ENCODE results near the gene TMEM82. TPM values are rescaled to one million over a fixed set of nuclear protein-coding genes. Genes with fewer than 3 reads are reported as not detected.

Gene TMEM82
- polyA plus RNA-seq, 4 donors, result 2.0 to 5.1 (median 3.2) TPM; not detected in 1

DNA sequence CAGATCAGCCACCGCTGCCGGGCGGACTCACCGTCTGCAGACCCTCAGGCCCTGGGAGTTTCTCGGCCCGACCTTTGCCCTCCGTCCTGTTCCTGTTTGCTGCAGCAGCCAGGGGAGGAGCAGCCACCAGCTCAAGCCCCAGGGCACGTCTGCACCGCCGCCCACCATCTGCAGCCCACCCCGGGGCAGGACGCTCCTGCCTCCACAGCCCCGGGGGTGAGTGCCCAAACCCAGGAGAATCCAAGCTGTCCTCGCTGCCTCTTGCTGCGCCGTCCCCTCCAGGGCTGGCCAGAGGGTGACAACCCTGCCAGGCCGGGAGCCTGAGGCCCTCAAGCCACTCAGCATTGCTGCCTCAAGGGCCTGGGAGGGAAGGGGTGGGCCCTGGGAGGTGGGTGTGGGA, 7.4 kb upstream of the TMEM82 start:
- no peak for DNase-seq (ENCODE audit: low read depth in 4 of 4, low spot score in 3 of 4)

DNA sequence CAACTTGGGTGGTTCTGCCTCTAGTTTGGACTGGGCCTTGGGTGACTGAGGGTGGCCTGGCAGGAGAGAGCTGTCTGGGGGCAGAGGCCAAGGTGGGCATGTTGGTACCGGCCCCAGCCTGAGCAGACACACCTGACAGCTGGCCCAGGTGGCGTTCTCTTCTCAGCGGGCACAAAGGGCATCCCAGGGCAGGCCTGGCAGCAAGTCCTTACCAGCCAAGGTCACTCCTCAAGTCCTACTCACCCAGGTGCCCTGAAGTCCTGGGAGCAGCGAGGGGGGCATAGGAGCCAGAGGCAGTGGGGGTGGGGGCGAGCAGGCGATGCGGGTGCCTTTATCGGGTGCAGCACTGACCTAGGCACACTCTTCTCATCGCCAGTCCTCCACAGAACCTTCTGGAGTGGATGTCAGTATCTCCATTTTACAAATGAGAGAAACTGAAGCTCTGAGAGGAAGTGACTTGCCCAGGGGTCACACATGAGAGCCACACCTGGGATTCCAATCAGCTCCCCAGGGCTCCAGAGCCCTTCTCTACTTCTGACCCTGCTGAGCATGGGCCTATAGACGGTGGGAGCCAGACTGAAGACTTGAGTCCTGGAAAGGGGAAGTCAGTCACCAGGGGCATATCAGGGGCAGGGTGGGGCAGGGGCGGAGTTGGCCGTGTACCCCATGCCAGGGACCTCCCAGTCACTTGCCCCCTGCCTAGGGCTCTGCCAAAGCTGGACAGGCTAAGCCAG, 6.8 kb upstream of the TMEM82 start:
- DNase-seq (ENCODE audit: low read depth in 4 of 4, low spot score in 3 of 4), result no peak

DNA sequence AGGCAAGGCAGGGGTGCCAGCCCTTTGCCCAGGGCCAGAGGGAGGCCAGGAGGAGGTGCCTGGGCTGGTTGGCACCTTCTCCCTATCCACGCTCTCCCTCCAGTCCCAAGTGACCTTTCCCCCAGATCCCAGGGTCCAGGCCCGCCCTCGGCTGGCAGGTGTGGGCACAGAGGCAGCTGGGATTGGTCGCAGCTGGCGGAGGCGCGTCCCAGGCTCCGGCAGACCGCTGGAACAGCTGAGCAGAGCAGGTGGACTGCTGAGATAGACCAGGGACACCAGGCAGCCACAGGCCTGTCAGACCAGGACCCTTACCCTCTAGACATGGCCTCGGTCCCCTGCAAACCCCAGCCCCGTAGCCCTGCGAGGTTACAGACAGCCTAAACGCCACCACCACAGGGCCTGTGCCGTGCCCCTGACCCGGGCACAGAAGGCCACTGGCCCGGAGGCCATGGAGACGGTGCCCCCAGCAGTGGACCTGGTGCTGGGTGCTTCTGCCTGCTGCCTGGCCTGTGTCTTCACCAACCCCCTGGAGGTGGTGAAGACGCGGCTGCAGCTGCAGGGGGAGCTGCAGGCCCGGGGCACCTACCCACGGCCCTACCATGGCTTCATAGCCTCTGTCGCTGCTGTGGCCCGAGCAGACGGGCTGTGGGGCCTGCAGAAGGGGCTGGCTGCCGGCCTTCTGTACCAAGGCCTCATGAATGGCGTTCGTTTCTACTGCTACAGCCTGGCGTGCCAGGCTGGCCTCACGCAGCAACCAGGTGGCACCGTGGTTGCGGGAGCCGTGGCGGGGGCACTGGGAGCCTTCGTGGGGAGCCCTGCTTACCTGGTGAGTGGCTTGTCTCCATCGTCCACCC, 6.0 kb upstream of the TMEM82 start, which contains the start of gene SLC25A34:
SLC25A34 (plus strand) TSS at position 221 of the 854 bp plus-strand sequence; CDS start at position 449, 228 bp downstream.
- peak in 1 of 4 donors; percentile 29 for DNase-seq (ENCODE audit: low read depth in 4 of 4, low spot score in 3 of 4)

DNA sequence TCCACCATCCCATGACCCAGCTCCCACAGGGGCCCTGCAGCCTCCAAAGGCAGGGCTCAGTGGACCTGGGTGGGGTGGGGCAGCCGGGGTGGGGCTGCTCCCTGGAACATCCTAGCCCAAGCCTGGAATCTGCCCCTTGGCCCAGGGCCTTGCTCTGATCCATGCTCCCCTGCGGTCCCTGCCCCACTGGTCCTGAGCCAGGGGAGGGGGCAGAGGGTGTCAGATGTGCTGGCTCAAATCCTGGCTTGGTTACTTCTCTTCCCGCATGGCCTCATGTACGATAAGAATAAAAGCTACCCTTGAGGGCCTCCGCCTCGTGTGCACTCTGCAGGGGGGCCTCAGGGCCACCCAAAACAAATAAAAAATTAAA, 5.4 kb upstream of the TMEM82 start:
- DNase-seq (ENCODE audit: low read depth in 4 of 4, low spot score in 3 of 4), result no peak

DNA sequence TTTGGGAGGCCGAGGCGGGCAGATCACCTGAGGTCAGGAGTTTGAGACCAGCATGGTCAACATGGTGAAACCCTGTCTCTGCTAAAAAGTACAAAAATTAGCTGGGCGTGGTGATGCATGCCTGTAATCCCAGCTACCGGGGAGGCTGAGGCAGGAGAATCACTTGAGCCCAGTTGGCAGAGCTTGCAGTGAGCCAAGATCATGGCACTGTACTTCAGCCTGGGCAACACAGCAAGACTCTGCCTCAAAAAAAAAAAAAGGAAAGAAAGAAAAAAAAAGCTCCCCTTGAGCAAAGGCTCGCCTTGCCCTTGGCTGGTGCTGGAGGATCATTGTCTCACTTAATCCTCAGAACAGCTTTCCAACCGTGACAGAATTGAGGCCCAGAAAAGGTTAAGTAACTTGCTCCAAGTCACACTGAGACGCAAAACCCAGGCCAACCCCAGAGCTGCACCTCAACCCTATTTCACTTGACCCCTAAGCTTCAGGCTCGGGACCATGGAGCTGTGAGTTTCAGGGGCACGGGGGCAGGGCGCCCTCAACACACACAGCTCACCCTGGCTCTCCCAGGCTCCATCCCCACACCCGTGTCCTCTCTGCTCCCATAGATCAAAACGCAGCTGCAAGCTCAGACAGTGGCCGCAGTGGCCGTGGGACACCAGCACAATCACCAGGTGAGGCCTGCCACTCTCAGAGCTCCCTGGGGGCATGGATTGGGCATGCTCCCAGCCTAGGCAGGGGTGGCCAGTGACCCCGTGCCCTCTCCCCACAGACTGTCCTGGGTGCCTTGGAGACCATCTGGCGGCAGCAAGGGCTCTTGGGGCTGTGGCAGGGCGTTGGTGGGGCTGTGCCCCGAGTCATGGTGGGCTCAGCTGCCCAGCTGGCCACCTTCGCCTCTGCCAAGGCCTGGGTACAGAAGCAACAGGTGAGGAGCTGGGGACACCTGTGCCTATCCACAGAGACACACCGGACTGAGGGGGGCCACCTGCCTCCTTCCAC, 4.7 kb upstream of the TMEM82 start:
- no peak for DNase-seq (ENCODE audit: low read depth in 4 of 4, low spot score in 3 of 4)

DNA sequence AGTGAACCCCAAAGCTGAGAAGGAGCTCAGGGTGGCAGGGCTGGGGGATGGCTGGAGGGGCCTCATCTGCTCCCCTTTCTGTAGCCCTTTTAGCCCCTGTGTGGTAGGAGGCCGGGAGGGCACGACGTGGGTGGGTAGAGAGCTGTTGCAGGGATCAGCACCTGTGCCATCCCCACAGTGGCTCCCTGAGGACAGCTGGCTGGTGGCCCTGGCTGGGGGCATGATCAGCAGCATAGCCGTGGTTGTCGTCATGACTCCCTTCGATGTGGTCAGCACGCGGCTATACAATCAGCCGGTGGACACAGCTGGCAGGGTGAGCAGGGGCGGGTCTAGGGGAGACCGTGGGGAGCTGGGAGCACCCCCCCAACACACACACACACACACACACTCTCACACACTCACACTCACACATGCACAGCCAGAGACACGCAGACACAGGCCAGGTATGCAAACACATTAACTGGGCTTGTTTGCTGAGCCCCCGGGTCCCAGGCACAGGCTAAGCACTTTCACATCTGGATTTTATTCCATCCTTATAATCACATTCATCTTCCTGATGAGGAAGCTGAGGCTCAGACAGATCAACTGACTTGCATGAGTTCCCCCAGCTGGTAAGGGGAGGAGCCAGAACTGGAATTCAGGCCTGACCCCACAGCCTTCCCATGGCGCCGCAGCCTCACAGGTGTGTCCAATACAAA, 3.7 kb upstream of the TMEM82 start:
- DNase-seq (ENCODE audit: low read depth in 4 of 4, low spot score in 3 of 4), result no peak

DNA sequence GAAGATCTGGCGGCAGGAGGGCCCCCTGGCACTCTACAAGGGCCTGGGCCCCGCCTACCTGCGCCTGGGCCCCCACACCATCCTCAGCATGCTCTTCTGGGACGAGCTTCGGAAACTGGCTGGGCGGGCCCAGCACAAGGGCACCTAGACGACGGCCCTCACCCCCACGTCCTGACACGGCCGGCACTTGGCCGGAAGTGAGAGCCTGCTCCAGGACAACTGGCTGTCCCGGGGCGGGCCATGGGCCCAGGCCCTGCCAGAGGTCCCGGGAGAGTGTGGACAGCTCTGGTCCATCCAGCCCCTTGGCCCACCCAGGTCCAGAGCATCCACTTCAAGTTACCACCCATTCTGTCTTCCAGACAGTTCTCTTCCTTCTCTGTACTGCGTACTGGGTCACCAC, 3.0 kb upstream of the TMEM82 start:
- no peak for DNase-seq (ENCODE audit: low read depth in 4 of 4, low spot score in 3 of 4)

DNA sequence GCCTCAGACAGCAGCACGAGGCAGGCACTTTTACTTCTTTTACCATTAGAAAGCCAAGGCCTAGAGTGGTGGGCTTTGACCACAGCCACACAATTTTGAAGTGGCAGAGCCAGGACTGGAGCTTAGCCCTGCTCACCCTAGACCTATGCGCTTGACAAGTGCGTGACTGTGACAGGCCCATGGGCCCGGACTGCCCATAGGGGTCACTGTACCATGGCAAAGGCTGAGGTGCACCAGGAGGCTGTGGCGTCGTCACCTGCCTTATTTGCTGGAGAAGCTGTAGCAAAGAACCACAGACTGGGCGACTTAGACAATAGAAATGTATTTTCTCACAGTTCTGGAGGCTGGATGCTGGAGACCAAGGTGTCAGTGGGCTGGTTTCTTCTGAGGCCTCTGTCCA, 2.6 kb upstream of the TMEM82 start:
- no peak for DNase-seq (ENCODE audit: low read depth in 4 of 4, low spot score in 3 of 4)

DNA sequence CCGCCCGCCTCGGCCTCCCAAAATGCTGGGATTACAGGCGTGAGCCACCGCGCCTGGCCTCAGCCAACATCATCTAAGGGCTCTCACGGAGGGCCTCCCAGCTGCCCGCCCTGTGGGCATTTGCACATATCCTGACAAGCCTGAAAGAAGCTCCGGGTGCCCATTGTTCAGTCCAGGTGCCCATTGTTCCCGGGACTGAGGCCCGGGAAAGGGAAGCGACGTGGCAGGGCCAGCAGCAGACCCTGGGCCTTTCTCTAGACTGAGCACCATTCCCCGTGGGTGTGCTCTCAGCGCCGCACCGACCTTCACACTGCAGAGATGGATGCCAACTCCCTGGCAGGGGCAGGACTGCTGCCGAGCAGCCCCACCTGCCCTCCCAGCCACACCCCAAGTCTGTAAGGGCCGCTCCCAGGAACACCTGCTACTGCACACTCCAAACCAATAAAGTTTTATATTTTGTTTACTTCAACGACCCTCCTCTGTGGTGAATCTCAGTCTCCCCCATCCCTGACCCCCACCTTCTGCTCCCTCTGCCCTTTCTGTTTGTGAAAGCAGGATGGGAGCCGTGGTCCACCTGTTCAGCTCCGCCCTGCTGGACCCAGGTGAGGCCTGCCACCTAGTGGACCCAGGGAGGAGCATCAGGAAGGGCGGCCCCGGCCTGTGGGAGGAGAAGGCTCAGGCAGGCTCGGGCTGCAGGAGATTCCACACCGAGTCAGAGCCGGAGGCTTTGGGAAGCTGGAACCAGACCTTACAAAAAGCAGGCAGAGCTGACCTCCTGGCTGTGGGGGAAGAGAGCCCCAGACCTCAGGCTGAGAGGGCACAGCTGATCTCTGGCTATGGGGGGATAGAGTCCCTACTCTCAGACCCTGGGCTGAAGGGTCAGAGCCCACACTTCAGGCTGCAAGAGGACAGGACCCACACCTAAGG, 1.1 kb upstream of the TMEM82 start:
- DNase-seq (ENCODE audit: low read depth in 4 of 4, low spot score in 3 of 4), result peak in 1 of 4 donors; percentile 61

DNA sequence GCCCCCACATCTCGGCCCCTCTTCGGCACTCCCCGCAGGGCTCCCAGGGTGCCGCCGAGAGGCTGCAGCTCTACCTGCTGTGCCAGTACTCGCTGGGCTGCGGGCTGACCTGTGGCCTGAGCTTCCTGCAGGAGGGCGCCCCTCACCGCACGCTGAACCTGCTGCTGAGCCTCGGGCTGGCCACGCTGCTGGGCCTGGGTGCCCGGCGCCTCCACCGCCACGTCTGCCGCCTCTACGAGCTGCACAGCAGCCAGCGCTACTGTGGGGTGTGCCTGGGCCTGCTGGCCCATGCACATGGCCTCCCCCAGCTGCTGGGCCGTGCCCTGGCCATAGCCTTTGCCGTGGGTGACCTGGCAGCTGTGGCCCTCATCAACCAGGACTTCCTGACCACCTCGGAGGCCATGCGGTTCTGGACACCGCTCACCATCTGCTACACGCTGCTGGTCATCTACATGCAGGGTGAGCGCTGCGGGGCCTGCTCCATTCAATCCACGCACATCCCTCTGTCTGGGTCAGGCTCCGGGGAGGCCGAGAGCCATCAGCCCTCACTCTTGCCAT, 1.9 kb downstream of the TMEM82 start:
- DNase-seq (ENCODE audit: low read depth in 4 of 4, low spot score in 3 of 4), result no peak

DNA sequence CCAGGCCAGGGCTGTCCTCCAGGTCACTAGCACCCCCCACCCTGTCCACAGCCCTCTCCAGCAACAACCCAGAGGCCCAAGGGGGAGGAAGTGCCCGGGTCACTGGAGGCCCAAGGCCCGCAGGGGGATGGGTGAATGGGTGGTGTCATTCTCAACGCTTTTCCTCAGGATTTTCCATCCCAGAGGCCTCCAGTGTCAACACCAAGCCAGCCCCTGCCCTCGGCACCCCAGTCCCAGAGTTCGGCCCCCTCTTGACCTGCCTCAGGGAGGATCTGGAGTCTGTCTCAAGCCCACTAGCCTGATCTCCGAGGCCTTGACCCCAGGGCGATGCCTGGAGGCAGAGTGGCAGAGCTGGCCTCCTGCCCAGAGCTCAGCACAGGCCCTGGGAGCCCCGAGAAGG, 5.1 kb downstream of the TMEM82 start:
- DNase-seq (ENCODE audit: low read depth in 4 of 4, low spot score in 3 of 4), result no peak

DNA sequence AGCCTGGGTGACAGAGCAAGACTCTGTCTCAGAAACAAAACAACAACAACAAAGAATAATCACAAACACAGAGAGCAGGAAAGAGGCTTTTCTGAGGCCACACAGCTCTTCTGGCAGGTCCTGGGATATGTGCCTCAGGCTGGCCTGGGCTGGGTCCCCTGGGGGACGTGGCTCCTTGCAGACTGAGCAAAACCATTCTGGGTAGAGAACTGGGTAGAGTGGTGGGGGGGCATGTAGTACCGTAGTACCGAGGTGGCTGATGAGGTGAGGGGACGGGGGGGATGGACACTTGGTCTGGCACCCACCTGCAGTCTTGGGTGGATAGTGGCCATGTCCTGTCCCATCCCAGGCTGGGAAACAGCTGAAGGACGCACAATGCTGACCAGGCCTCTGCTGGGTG, 6.0 kb downstream of the TMEM82 start:
- no peak for DNase-seq (ENCODE audit: low read depth in 4 of 4, low spot score in 3 of 4)

DNA sequence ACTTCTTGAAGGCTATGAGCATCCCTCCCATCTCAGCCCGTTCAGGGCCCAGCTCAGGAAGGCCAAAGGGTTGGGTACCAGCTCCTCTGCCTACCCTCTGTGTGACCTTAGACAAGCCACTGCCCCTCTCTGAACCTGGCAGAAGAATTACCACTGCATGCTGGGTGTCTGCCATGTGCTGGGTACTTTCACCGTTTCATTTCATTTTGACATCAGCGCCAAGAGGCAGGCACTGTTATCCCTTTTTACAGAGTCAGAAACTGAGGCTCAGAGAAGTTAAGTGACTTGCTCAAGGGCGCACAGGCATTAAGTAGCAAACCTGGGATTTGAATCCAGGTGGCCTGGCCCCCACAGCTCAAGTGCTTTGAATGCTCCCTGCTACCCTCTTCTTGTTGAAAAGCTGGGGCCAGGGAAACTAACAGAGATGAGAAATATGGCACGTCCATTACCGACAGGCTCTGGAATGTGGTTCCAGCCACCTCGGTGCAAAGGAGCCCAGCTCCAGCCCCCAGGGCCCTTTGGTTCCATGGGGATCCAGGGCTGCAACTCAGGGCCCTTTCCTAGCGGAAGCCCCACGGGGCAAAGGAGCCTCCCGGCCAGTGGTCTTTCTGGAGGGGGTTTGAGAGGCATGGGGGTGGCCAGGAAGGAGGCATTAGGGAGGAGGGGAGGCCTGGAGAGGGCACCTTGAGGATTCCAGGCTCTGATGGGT, 6.5 kb downstream of the TMEM82 start:
- no peak for DNase-seq (ENCODE audit: low read depth in 4 of 4, low spot score in 3 of 4)

DNA sequence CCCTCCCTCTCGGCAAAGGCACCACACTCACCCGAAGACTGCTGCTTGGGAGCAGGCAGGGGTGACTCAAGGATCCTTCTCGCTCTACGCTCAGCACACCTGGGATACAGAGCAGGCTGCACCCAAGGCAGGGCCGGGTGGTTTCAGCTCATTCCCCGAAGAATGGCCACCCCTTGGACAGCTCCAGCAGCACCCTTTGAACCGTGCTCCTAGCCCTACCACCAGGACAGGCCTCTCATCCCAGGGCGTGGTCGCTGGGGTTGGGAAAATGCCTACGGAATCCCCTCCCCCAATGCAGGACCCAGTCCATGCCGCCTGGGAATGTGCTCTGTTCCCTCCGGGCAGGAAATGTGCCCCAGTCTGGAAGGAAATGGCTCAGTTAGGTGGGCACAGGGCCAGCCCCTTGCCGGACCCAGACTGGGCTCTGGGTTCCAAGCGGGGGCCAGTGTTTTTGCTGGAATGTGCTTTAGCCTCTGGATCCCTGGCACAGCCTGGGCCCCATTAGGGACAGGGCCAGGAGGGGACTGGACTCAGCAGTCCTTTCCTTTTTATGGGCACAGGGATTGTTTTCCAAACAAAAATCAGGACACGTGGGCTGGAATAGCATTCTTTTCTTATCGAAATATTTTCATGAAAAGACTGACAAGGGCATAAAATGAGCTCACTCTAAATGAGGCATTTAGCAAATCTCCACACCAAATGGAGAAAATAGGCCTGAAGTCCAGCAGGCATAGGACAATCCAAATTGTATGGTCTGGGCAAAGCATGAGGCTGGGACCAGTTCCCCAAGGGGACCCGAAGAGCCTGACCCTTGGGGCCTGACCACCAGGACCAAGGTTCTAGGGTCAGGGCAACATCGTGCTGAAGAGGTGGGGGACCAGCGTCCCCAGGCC, 7.3 kb downstream of the TMEM82 start:
- no peak for DNase-seq (ENCODE audit: low read depth in 4 of 4, low spot score in 3 of 4)

DNA sequence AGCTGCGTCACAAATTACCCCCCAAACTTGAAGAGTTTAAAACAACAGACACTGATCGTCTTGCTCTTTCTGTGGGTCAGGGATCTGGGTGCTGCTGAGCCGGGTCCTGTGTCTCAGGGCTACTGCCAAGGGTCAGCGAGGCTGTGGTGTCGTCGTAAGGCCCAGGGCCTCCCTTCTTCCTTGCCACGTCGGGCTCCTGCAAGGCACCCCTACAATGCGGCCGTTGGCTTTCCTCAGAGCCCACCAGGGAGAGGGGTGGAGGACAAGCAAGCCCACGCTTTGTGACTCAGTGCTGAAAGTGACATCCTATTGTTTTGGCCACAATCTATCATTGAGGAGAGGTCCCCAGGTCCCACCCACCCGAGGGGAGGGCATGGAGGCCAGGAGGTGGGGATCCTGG, 8.6 kb downstream of the TMEM82 start:
- no peak for DNase-seq (ENCODE audit: low read depth in 4 of 4, low spot score in 3 of 4)

DNA sequence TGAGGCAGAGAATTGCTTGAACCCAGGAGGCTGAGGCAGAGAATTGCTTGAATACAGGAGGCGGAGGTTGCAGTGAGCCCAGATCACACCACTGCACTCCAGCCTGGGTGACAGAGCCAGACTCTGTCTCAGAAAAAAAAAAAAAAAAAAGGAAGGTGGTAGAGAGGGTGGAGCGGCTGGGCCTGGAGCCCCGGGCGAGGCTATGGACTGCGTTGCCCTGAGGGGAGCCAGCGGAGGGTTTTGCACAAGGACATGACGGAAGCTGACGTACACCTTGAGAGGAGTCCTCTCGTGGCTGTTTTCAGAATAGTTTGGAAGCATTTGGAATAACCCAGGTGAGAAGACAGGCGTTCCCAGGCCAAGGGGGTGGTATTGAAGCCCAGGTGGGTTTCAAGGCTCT, 9.4 kb downstream of the TMEM82 start:
- no peak for DNase-seq (ENCODE audit: low read depth in 4 of 4, low spot score in 3 of 4)

DNA sequence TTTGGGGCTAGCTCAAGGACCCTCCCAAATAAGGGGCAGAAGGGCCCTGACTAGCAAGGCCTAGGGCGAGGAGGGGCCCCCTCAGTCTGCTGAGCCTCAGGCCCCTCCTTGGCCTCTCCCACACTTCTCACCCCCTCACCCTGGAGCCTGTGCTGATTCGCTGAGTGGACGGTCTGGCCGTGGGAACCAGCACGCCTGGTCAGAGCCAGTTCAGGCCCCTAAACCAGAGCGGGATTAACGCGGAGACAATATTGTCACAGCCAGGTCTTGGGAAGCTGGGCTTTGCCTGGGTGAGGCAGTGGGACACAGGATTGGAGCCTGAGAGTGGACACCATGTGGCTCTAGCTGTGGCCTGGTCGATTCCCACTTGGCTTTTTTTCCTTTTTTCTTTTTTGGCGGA, 11.5 kb downstream of the TMEM82 start:
- no peak for DNase-seq (ENCODE audit: low read depth in 4 of 4, low spot score in 3 of 4)
